ENCODE results near the gene VGLL4.

The VGLL4 gene

DNA sequence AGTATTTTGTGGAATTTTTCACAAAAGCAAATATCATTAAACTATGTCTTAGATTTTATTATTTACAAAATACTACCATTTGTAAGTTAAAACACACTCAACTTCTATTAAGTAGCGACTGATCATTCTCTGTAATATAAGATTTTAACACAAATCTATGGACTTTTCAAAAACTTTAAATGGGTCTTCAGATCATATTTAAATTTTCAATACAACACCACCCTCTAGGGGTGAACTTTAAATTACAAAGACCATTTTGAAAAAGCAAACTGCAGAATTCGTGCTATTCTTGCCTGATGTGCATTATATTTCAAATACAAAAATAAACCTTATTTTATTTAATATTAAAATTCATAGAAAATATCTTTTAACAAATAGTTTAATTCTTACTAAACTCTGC, 8.2 kb upstream of the VGLL4 start:
- DNase-seq, result no peak

DNA sequence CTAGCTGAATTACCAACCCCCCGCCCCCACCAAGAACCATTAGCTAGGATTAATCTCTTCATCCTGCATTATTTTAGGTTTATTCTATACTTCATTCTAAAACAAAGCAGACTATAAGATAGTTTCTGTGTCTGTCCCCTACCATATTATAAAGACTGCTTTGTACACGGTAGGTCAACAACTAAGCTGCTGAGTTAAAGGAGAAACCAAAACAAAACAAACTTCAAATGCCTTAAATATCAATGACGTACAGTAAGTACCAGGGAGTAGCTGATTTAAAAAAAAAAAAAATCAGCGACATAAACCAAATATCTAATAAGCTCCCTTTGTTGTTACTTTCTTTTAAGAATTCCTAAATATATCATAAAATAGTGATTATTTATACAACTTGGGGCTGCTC, 7.8 kb upstream of the VGLL4 start:
- DNase-seq, result no peak

DNA sequence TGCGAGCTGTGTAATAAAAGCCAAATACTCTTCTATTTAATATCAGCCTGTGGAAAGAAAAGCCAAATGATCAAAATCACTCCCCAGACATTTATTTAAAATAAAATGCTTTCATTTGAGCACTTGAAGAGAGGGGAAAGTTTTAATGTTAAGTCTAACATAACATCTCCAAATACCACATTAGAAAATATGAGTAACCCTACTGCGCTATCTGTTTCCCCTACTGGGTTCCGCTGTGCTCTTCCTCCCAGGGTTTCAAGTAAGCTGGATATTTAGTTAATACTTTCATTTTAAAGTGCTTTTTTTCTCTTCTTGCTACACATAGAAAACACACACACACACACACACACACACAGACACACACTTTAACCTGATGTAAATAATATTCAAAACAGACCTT, 6.7 kb upstream of the VGLL4 start:
- no peak for DNase-seq

DNA sequence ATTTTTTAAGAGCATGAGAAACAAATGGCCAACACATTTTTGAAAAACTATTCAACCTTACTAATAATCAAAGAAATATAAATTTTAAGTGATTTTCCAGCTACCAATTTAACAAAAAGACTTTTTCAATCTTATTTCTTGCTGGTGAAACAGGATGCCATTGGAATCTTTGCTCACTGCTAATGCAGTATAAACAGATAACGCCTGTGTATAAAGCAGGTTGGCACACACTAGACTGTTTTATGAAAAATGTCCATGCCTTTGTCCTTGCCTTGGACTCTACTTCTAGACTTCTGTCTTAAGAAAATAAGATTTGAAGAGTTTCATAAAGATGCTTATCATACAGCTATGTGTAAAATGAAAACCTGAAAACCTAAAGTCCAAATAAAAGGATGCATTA, 5.0 kb upstream of the VGLL4 start:
- no peak for DNase-seq

DNA sequence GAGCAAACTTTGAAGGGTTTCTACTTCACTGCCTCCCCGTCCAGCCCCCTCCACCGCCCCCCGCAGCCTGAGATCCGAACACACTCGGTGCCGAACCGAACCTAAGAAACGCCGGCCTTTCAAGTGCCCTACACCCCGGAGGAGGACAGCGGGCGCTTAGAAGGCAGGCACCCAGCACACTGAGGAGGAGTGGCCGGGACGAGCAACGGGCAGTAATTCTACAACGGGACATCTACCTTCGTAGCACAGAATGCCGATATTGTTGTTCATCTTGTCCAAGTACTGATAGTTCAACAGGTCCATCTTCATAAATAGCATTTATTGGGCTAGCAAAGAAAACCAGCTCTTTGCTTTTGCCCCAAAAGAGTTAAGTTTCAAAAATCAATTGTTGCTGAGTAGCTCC, 513 bp downstream of the VGLL4 start:
- DNase-seq, result peak; percentile 30

DNA sequence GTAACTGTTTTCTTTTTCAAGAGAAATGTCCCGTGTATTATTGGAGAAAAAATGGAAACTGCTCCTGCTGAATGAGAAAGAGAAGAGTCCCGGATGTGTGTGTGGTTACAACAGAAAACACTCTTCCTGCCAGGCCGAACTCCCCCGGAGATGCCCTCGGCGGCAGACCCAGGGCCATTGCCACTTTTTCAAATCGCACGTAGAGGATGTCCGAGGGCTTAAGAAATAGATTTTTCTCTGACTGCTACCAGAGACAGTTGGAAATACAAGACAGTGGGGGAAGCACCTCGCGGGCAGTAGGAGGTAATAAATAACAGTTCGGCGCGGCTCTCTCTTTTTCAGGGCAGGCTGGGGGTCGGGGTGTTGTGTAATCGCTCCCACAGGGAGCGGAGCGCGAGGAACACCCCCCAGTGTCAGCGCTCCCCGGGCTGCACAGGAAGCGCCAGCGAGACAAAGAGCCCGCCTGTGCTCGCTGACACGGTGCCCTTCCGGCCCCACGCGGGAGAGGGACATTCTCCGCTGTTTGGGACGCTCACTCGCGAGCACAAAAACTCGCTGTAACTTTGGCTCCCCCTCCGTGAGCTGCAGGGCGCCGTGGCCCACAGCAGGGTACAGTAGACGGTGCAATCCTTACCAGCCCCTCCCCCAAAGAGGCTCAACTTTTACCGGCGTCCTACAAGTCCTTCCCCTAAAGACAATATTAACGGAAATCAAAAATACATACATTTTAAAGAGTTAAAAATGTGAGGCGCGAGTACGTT, 1.1 kb downstream of the VGLL4 start:
- DNase-seq, result peak; percentile 60

DNA sequence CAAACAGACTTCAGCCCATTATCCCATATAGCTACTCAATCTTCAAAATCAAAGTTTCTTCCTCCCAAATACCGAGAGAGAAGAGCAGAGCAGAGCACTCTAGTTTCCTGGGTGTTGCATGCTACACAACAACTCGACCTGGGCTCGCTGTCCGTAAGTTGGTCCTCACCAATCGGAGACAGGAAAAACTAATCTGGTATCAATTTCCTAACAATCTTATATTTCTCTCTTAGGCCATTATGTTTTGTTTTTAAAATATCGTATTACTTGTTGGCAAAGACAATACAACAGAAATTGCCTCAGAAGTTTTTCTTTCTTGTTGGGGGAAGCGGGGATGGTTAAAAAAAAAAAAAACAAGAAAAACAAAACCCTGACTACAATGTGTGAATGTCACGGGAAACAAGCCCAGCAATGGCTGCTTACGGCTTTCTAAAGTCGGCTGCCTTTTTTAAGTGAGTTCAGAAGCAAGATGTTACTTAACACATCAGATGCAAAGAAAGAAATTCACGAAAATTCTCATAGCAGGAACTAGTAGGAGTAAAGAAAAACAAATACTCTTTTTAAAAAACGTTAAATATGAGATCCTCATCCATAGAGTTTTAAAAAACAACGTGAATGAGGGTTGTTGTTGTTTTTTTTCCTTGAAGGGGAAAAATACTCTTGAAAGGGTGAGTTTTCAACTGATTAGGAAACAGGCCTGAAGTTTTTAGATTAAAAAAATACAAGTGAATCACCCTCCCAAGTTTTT, 1.9 kb downstream of the VGLL4 start:
- DNase-seq, result no peak

DNA sequence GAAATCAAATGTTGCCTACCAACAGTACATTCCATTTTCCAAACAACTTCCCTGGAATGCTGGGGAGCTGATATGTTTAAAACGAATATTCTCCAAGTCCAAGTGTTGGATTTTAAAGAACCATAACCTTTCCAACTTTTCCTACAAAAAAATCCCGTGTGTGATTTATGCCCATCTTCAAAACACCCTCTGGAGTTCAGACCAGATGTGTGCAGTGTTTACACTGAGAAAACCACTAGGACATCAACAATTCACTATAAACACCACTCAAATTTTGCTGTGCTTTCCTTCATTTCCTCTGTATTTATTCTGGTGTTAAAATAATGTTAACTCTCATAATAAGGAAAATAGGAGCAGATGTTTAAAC, 2.4 kb downstream of the VGLL4 start:
- DNase-seq, result no peak

DNA sequence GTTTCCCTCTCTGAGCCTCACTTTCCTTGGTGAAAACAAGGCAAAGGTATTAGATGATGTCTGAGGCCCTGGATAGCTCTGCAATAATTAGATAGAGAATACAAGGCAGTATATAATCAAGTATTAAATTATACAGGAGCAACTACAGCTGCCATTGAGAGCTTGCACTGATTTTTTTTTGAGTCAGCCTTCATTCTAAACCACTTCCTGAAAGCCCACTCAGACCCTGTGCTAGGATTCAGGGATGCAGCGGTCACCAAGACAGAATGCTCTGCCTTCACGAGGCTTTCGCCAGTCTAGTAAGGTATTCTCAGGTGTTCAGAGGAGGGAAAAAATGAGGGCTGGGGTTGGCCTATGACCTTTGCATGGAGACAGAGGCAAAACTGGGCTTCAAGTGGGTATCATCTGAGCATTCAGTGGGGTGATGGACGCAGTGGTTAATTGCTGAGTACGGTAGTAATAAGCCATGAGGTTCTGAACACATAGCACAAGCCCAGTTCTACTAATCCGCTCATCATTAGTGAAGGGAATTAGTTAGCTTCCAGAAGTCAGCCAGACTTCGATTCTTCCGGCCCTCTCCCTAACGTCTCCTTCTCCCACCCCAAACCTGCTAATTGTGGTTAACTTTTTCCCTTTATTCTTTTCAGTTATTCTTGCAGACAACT, 3.6 kb downstream of the VGLL4 start:
- no peak for DNase-seq

DNA sequence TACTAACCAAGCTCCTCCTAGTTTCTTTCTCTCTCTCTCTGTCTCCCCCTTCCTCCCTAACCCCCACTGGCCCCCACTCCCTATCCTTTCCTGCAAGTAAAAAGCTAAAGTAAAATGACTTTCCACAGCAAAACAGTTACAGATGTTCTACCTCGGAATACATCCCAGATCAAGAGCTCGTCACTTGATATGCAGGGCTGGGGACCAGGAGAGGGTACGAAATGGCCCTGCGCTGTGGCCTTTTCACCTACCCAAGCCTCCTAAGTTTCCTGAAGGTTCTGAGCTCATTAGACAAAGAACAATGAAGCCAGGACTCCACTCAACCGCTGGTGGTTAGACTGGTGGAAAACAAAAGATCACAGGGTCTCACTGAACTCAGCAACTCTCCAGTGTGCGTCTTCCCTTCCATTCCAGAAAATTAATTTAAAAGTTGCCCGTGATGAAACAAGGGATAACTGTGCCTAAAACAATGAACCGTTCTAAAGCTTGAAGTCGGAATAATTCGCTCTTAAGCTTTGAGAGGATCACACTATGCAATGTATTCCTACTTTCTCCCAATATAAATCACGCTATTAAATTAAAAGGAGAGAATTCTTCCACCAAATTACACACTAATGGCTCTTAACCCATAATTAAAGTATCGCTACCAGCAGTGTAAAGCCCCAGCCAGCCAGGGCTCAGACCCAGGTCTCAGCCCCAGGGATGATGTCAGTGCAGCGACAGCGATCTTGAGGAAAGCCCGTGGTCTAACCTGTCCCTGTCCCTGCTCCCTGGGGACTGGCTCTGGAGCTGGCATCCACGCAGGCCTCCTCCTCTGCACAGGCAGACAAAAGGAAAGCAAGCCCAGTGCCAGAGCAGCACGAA, 5.0 kb downstream of the VGLL4 start:
- DNase-seq, result no peak

DNA sequence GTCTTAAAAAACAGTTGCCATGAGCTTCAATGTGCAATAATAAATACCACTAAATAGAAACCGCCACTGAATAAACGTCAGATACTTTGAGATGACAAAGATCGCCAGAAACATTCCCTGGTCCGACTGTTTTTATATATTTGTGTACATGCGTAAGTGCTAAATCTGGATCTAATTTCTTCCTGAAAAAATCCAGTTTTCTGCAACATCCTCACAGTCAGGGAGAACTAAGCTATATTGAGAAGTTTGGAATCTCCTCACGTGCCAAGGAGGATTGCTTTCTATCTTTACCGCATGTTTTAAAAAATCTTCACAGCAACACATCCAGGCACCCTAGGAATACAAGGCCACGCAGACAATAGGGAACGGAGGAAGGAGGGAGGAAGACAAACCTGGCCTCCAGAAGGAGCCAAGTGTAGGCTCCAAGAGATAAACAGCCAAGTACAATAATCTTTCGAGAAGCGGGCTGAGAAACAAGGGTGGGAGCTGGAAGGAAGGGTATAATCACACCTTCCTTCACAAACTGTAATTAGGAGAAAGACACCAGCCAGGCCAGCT, 5.7 kb downstream of the VGLL4 start:
- DNase-seq, result no peak

DNA sequence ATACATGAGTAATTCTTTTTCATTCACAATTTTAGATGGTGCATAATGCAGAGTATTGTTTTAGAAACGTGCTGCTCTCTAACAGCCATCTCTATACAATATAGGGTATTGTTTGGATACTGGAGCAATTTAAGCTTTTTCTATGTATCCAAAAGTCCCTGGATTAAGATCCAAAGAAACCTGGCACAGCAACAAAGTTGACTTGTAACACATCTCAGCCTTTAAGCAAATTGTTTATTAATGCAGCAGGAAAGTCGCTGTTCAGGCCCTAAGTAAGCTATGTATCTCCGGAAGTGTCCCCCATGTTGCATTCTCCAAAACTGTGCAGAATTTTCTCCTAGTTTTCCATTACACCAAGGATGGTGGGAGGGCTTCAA, 7.3 kb downstream of the VGLL4 start:
- no peak for DNase-seq

DNA sequence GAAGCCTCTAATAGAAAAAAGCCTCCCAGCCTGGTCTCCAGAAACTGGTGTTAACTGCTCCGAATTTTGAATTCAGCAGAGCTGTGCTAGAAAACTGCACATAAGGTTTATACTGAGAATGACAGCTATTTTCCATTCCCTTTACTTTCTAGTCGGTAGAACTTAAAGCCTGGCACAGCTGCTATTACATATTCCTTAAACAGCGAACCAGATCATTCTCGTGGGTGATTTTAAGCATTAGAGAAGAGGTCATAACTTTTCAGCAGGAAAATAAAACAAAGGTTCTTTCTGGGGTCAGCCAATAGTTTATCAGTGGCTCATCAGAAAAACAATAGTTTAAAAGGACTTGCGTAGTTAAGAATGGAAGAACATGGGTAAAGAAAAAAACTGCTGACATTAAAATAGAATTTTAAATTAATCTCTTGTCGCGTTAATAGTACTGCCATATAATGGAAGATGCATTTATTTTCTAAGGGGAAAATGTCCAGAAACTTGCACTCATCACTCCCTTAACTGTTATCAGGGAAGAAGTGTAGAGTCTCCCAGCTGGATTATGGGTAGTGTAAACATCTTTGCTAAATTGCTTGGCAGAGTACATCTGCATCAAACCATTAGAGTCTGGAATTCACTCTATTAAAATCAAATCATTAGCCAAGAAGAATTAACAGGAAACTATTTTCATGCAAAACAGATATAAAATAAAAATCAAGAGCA, 7.9 kb downstream of the VGLL4 start:
- no peak for DNase-seq

DNA sequence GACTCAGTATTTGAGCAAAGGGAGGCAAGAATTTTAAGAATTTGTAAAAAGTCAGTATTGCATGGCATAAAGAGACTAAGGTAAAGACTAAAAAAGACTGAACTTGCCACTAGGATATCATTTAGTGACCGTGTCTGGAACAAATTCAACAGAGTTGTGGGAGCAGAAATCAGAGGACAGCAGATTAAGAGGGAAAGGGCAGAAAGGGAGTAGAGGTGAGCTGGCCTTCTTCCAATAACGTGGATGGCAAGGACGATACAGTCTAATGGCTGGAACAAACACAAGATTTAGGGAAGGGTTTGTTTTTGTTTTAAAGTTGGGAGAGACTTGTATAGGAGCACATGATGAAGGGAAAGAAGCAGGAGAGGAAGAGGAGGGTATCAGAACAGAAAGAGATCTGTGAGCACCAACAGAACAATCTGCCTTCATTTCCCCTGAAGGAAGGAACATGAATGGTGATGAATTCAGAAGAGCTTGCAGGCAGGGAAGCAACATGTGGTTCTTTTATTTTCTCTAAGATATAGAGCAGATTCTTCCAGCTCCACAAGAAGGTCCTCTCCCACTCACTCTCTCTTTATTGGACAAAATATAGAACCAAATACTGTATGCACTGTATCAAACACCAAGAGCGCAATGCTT, 8.6 kb downstream of the VGLL4 start:
- DNase-seq, result no peak

DNA sequence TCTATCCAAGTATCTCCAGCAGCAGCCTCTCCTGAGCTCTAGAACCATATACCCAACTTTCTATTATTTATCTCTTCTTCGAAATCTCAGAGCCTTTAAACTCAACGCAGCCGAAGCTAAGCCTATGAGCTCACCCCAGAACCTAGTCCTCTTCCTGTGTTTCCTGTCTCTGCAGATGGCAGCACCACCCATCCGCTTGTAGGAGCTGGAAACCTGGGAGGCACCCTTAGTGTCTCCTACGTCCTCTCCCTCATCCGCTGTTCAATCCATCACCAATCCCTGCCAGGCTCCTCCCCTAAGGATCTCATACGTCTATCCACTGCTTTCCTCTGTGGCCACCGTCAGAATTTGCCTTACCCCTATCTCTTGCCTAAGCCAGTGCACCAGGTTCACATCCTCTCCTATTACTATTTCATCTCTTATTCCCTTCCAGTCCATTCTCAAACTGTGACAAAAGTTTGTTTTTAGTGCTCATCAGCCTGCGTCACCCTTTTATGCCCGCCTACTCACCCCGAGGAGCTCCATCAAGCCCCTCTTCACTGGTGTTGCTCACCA, 9.6 kb downstream of the VGLL4 start:
- no peak for DNase-seq

DNA sequence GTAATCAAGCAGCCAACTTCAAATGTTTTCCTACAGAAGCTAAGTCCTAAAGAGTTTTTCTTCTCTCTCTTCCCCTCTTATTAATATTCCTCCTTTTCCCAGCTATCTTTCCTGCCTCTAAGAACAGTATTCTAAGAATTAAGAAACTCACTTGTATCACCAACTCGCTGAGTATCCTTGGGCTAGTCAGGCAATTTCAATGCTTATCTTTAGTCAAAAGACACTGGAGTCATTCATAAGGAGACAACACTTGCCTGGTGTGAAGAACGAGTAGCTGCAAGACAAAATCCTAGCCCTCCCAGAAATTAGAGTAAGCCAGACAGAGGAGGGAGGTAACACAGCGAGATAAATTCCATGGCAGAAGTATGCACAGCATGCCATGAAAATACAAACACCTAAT, 10.7 kb downstream of the VGLL4 start:
- no peak for DNase-seq

DNA sequence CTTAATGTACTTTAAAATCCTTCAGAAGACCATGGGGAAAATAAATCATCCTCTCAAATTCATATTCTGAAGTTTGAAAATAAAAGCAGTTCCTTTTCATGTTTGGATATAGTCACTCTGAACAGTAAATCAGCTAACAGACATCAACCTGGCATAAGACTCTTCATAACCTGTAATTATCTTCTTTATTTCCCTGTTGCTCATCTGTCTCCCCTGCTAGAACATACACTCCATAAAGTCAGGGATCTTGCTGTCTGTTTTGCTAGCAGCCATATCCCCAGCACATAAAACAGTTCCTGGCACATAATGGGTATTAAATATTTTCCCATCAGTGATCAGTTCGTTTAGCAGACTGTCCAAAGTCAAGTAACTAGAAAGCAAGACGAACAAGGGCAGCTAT, 11.2 kb downstream of the VGLL4 start:
- DNase-seq, result no peak

DNA sequence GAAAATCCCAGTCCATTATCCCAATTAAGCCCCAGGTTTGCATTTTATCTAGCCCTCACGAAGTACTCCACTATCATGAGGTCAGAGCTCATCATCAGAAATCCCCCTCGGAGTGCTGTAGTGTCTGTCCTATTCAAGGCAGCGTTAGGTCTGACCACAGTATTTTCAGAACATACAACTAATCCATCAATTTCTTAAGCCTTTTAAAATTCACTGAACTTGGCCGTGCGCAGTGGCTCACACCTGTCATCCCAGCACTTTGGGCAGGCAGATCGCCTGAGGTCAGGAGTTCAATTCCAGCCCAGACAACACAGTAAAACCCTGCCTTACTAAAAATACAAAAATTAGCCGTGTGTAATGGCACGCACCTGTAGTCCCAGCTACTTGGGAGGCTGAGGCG, 11.9 kb downstream of the VGLL4 start:
- no peak for DNase-seq

DNA sequence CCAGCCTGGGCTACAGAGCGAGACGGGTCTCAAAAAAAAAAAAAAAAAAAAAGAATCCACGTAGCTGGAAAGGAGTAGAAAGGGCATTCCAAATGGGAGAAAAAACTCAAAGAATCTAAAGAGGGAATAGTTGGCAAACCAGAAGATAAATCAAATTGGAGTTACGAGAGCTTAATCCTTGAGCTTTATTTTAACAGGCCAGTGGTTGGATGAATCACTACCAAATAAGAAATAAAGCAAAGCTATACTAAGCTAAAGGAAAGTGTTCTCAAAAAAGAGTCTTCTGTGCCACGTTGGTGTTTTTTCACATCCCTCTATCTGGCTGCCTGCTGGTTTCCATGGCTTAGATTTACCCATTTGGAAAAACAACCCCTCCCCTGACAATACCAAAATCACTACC, 14.0 kb downstream of the VGLL4 start:
- DNase-seq, result no peak

DNA sequence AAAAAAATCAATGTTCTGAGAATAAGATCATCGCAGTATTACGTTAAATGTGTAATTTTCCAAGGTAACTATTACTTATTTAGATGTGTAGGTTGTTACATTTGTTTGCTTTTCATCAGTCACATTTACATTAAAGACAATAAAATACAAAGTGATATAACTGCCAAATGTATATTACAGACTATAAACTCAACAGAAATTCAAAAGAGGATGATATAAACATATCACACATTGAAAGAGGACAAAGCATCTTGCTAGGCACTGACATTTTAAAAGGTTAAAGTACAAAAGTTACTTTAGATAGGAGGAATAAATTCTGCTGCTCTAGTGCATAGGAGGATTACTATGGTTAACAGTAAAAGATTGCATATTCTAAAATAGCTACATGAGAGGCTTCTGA, 16.1 kb downstream of the VGLL4 start:
- no peak for DNase-seq

DNA sequence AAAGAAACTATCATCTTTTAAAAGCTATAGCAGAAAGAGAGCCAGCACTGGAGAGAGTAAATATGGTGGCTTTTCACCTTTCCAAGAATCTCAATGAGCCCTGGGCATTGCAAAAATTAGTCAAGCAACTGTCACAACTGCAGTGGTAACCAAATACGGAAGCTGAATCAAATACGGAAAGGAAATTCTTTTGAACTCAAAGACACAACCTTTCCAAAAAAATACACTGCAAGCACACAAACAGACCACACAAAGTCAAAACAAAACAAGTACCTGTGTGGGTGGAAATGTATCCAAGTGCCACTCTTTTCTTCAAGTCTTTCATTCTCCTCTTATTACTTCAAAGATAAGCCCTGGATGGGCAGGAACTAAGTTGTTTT, 17.6 kb downstream of the VGLL4 start:
- DNase-seq, result peak; percentile 17
